Fibroblast of skin of abdomen (primary cell): ENCODE data around the gene GUCY2D.
"Not testable (repeated sequence)": the region's sequence is repeated elsewhere in the genome, so short reads cannot be mapped to it uniquely, and the experiment has no call there.

Experiments used
- DNase-seq: peaks from one replicate; pipeline ENCODE4 v3.0.0-alpha.2; 2013

The GUCY2D gene

GRCh38 chr17:8046929-8047768 lies 44.7 kb downstream of the GUCY2D start:
- DNase-seq = no peak

DNA sequence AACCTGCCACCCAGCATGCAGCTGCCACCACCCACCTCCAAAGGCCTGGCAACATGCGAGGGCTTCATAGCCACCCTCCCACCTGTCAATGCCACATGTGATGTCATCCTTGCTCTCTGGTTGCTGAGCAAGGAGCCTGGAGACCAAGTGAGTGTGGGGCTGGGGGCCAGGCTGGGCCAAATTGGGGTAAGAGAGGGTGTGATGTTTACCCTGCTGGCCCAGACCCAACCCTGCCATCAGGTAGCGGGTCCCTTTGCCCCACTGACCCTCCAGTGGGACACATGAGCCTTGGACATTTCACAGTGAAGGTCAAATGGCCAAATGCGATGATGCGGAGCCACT lies 45.3 kb downstream of the GUCY2D start:
- DNase-seq = no peak

GRCh38 chr17:8048236-8048635 lies 45.8 kb downstream of the GUCY2D start:
- no peak for DNase-seq

DNA sequence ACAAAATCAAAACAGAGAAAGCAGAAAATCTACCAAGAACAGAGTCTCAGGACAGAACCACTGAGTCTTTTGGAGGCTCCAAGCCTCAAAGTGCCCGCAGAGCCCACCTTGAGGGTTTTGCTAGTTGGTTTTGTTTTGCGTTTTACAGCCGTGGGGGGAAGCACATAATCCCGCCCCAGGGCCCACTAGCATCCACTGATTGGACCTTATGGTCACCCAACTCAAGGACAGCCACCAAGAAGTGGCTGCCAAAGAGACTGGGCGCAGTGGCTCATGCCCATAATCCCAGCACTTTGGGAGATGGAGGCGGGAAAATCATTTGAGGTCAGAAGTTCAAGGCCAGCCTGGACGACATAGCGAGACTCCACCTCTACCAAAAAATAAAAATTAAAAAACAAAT lies 46.3 kb downstream of the GUCY2D start:
- DNase-seq = no peak

DNA sequence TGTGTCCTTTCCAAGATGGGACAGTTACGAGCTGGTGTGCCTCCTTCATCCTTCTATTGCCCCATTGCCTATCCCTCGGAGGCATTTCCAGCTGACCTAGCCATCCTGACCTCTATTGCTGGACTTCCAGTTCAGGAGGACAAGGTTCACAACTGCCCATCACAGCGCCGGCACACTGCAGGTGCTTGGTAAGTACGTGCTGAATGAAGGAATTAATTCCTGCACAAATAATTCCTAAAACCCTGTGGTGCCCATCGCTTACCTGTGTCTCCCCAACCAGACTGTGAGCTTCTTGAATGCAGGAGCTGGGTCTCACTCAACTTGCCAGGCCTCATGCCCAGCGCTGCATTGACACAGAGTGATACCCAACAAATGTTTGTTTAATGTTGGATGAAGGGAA lies 49.4 kb downstream of the GUCY2D start:
- DNase-seq = no peak

DNA sequence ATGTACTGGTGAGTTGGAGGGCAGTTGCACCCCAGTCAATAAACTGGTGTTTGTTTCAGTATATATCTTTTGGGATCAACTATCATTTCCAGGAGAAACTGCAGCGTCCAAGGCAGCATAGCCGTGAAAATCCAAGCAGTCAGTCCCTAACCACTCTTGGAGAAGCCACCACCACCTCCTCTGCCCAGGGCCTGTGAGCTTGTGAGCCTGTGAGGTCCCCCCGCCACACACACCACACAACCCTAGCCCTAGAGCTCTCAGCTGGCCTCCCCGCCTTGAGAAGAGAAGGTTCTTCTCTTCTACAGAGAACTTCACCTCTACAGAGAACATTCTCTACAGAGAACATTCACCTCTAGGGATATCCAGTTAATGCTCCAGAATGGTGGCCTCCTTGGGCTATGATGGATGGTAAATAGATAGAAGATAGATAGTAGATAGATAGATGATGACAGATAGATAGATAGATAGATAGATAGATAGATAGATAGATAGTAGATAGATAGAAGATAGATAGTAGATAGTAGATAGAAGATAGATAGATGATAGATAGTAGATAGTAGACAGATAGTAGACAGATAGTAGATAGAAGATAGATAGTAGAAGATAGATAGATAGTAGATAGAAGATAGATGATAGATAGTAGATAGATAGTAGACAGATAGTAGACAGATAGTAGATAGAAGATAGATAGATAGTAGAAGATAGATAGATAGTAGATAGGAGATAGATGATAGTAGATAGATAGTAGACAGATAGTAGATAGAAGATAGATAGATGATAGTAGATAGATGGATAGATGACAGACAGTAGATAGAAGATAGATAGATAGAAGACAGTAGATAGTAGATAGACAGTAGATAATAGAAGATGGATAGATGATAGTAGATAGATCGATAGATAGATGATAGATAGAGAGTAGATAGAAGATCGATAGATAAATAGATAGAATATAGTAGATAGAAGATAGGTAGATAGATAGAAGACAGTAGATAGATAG lies 50.1 kb downstream of the GUCY2D start:
- no peak for DNase-seq

- DNase-seq = no peak
Measured at GRCh38 chr17:8053600-8053999, 51.2 kb downstream of the GUCY2D start.

GRCh38 chr17:8055851-8056231 lies 53.4 kb downstream of the GUCY2D start:
- no peak for DNase-seq

DNA sequence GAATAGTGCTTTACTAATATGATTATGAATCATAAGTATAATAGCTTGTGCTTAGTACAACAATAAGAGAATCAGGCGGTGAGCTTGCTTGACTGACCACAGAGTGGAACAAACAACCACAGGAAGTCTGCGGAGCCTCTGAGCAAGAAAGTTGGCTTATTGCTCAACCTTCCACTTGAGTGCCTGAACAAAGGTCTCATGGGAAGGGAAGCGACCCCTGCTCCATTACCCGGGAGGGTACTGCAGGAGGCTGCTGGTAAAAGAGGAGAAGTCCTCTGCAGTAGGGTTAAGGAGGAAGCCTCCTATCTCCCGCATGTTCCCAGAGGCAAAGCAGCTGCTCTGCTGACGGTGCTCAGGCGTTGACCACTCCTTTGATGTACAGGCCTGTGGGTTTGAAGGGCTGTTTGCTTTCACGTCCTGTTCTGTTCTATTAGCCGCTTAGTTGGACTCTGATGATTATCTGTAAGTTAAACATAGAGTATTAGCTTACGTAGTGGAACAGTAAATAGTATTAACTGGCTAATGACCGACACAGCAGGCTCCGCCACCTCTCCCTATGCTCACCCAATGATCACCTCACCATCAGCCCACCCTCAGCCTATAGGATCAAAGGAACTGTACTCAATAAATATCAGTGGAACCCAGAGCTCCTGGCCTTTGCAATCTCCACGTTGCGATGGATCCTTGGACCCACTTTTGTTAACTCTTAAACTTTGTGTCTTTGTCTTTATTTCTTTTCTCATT lies 54.0 kb downstream of the GUCY2D start:
- DNase-seq = peak; percentile 57

DNA sequence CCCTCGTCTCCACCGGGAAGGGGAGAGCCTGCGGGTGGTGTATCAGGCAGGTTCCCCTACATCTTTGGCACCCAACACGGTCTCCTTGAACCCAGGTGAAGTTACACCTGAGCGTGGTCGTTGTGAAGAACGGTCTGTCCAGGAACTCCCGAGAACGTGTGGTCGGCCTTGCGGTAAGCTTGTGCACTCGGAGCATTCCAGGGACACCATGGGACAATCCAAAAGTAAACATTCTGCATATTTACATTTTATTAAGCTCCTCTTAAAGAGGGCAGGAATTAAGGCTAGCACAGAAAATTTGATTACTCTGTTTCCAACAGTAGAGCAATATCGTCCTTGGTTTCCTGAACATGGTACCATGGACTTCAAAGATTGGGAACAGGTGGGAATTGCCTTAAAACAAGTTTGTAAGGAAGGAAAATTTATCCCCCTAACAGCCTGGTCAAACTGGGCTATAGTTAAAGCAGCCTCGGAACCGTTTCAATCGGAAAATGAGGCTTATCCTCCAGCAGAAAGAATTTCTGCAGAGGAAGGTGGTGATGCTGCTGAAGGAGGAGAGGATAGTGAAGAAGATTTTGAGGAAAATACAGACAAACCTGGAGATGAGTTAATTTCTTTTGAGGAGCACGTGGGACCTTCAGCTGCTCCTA lies 54.7 kb downstream of the GUCY2D start:
- DNase-seq = no peak

GRCh38 chr17:8057691-8058114 lies 55.3 kb downstream of the GUCY2D start:
- peak; percentile 69 for DNase-seq

DNA sequence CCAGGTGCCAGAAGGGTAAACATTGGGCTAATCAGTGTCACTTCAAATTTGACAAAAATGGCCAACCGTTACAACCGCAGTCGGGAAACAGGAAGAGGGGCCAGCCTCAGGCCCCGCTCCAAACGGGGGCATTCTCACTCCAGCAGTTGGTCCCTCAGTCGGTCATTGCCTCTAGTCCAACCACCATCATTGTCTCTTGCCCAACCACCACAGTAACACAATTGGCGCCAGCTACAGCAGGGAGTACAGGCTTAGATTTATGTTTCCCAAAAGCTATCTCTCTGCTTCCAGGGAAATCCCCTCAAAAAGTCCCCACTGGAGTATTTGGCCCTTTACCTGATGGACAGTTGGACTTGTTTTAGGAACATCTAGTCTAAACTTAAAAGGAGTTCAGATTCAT lies 56.7 kb downstream of the GUCY2D start:
- DNase-seq = no peak

DNA sequence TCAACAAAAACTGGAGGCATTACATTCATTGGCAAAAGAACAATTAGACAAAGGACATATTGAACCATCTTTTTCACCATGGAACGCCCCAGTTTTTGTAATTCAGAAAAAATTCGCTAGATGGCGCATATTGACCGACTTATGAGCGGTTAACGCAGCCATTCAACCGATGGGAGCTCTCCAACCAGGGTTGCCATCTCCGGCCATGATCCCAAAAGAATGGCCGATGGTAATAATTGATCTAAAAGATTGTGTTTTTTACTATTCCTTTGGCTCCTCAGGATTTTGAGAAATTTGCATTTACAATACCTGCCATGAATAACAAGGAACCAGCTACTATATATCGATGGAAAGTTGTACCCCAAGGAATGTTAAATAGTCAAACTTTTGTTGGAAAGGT lies 57.9 kb downstream of the GUCY2D start:
- DNase-seq = peak; percentile 62

GRCh38 chr17:8061851-8062250 lies 59.4 kb downstream of the GUCY2D start:
- DNase-seq = not testable (repeated sequence)

- DNase-seq = no peak
Measured at GRCh38 chr17:8062435-8062806, 60.0 kb downstream of the GUCY2D start.

DNA sequence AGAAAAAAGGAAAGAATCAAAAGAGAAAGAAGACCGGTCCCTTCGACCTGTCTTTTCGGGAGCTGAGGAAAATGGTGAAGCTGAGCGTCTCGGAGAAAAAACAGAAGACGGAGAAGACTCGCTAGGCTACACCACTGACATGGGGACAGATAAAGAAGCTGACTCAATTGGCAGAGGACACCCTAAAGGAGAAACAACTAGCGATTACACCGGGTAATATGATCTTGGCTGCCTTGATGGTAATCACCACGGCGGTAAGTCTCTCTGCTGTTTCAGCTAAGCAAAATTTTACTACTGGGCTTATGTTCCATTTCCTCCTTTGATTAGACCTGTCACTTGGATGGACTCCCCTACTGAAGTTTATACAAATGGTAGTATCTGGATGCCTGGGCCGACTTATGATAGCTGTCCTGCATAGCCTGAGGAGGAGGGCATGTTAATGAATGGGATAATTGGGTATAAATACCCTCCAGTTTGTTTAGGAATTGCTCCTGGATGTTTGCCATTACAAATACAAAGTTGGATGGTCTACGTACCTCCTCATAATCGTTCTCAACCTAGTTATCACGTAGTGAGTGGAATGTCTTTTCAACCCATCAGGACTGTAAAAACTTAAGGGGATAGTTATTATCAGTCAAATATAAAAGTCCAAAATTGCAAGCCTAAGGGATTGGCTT lies 60.5 kb downstream of the GUCY2D start:
- DNase-seq = no peak

DNA sequence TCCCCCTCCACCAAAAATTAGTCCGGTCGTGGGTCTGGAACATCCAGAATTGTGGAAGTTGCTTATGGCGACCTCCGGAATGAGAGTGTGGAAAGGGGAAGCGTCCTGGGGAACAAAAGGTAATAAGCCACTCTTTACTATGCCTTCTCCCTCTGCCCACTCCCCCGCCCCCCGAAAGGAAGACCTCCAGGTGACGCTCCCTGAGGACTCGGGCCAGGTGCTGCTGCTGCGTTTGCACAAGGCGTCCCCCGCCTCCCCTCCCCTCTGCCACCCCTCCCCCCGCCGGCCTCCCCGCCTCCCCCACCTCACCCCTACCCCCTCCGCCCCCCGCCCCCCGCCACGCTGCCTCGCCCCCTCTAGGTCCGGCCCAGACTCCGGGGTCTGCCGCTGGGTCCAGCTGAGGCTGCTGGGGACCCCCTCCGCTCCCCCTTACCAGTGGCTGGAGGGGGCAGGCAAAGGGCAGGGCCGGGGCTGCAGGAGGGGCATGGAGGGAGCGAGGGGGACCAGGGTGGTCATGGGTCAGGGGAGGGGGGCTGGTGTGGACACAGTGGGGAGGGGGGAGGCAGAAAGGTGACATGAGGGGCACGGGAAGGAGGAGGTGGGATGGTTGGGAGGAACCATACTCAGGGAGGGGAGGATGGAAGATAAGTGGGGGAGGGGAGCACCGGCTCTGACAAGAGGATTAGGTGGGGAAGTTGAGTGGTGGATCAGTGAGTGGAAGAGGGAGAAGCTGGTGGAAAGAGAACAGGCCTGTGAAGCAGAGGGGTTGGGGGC lies 61.5 kb downstream of the GUCY2D start:
- no peak for DNase-seq

GRCh38 chr17:8064561-8065019 lies 62.2 kb downstream of the GUCY2D start:
- no peak for DNase-seq

DNA sequence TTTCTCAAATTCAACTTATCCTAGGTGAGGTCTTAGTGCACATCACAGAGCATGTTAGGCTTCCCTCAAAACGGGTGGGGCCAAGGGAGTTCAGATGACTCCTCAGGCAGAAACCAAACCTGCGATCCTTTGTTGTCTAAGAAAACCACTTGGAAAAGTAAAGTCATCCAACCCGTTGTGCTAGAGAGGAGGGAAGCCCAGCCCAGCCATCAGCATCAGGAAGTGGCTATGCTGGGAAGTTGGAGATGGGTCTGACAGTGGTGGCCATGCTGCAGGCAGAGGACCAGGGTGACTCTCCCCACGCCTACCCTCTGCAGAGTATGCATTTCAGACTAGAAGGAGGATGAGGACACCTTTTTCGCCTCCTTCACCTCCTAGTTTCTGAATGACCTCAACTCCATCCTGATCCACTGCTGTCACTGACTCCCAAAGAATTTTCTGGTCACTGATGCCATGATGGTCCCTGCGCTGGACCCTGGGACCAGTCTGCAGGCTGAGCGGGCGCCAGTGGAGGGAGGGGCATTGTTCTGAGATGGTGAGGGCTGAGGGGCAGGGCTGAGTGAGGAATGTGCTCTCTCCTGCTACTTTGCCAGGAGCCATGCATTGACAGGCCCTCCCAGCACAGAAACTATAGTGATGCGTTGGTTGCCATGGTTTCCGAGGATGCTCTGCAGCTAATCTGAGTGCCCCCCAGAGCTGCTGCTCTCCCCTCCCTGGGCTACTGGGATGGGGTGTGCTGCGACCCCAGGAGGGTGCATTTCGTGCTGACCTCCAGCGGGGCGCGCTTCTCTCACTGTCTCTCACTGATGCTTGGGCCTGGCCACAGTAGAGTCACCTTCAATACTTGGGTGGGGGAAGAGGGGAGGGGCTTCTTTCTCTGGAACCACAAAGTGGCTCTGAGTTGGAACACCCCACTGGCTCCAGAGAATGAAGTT lies 64.7 kb downstream of the GUCY2D start:
- DNase-seq = no peak

- no peak for DNase-seq
Measured at GRCh38 chr17:8067806-8068205, 65.4 kb downstream of the GUCY2D start.
